ENCODE measurements around the gene CAPN2. TPM values are rescaled to one million over a fixed set of nuclear protein-coding genes. Genes with fewer than 3 reads are reported as not detected.

The CAPN2 gene
- total RNA-seq, 1 donor from 2014 or later = 178 TPM

DNA sequence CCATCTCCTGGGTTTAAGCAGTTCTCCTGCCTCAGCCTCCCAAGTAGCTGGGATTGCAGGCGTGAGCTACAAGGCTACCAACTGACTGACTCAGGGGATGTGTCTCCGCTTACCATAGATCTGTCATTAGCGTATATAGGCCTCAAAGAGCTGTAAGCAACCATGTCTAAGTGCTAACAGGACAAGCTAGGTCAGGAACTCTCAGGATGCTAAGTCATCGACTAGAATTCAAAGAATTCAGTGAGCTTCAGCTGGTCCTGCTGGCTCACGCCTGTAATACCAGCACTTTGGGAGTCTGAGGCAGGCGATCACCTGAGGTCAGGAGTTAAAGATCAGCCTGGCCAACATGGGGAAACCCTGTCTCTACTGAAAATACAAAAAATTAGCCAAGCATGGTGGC is 29.5 kb downstream of the CAPN2 start:
- Histone ChIP-seq H3K36me3 (peaks cover 23 to 28% of the 10 kb centered on the region in 2 donors), H3K9me3 (no peaks in the 10 kb centered on the region), H3K4me3 (no peak overlapping the region), H3K27ac (peak overlapping the region in 1 of 2 donors; percentile 1), H3K4me1 (peaks cover 5 to 37% of the 10 kb centered on the region in 2 donors), H3K27me3 (no peaks in the 10 kb centered on the region)
- TF ChIP-seq, protein P1, sequence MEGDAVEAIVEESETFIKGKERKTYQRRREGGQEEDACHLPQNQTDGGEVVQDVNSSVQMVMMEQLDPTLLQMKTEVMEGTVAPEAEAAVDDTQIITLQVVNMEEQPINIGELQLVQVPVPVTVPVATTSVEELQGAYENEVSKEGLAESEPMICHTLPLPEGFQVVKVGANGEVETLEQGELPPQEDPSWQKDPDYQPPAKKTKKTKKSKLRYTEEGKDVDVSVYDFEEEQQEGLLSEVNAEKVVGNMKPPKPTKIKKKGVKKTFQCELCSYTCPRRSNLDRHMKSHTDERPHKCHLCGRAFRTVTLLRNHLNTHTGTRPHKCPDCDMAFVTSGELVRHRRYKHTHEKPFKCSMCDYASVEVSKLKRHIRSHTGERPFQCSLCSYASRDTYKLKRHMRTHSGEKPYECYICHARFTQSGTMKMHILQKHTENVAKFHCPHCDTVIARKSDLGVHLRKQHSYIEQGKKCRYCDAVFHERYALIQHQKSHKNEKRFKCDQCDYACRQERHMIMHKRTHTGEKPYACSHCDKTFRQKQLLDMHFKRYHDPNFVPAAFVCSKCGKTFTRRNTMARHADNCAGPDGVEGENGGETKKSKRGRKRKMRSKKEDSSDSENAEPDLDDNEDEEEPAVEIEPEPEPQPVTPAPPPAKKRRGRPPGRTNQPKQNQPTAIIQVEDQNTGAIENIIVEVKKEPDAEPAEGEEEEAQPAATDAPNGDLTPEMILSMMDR (IDR thresholded peaks at IDR 0.05) = no peak
- intact Hi-C loops (cut with DNase I) = no loop called here
- no peak for DNase-seq (ENCODE audit: low spot score in 2 of 2)

DNA sequence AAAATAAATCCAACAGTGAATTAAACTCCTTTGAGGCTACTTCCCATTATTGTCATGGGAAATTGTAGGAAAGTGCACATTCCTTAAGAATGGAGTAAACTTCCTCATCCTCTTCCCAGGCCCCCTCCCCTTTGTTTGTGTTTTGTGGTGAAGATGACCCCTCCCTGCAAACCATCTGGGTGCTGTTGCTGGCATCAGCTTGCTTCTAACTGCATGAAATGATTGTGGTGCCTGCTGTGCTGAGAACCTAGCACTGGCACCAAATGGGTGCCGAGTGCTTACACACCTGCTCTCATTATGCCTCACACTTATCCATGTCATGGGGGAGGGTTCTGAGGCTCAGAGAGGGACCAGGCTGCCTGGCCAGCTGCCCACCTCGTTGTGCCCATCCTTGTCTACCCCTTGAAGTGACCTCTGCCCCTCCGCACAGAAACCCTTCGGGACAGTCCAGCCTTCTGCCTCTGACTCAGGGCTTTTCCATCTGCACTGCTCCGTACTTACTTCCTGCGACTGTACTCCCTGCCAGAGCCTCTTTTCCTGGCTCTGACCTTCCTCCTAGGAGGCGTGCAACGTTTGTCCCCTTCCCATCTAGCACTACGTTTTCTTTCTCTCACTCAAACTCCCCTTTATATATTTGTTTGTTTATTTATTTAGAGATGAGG is 30.6 kb downstream of the CAPN2 start:
- DNase-seq (ENCODE audit: low spot score in 2 of 2) = no peak
- H3K36me3 ChIP-seq = peaks cover 32 to 33% of the 10 kb centered on the region in 2 donors
- peaks cover 4 to 31% of the 10 kb centered on the region in 2 donors for H3K4me1 ChIP-seq
- H3K9me3 ChIP-seq = no peaks in the 10 kb centered on the region
- H3K27me3 ChIP-seq = no peaks in the 10 kb centered on the region
- TF ChIP-seq, protein P1 (IDR thresholded peaks at IDR 0.05) = no peak
- H3K4me3 ChIP-seq = no peak overlapping the region
- H3K27ac ChIP-seq = no peak overlapping the region
- intact Hi-C loops (cut with DNase I) = no loop called here

DNA sequence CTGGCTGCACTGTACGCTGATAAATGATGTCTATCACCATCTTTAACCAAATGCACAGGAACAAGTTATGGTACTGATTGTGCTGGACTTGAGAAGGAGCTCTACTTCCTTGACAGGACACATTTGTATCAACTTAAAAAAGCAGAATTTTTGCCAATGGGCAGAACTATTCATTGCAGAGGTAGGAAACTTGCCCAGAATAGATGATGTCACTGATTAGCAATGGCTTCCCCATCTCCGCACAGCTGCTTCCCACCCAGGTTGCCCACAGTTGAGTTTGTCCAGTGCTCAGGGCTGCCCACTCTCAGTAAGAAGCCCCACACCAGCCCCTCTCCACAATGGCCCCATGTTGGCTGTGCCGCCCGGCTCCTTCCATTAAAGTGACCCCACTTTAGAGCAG is 33.4 kb downstream of the CAPN2 start:
- Histone ChIP-seq H3K4me3 (no peak overlapping the region), H3K27me3 (no peaks in the 10 kb centered on the region), H3K9me3 (no peaks in the 10 kb centered on the region), H3K27ac (no peak overlapping the region), H3K36me3 (peaks cover 43 to 46% of the 10 kb centered on the region in 2 donors), H3K4me1 (peaks cover 9 to 21% of the 10 kb centered on the region in 2 donors)
- TF ChIP-seq, protein P1 (IDR thresholded peaks at IDR 0.05) = no peak
- intact Hi-C loops (cut with DNase I) = no loop called here
- DNase-seq (ENCODE audit: low spot score in 2 of 2) = no peak

DNA sequence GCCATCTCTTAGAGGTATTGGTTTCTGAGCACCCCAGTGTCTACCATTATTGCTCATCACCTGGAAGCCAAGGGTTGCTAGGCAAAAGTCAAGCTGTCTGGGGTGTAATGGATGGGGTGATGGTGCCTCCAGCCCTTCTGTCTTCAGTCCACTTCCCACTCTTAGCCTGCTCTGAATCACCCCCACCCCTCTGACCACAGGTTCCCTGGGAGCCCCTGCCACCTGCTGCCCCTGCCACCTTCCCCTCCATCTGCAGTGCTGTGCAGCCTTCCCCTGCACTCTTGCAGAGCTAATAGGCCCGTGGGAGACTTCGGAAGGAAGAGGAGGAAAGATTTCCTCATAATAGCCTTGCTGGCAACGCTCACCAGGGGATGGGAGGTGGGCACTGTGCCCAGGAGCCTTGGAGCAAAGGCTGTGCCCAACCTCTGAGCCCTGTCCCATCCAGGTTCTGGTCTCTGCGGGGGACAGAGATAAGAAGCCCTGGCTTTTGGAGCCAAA is 35.5 kb downstream of the CAPN2 start:
- intact Hi-C loops (cut with DNase I) = no loop called here
- no peaks in the 10 kb centered on the region for H3K9me3 ChIP-seq
- H3K27ac ChIP-seq = peak overlapping the region; percentile 50 to 80
- no peaks in the 10 kb centered on the region for H3K27me3 ChIP-seq
- H3K4me3 ChIP-seq = no peak overlapping the region
- TF ChIP-seq, protein P1 (IDR thresholded peaks at IDR 0.05) = no peak
- no peak for DNase-seq (ENCODE audit: low spot score in 2 of 2)
- H3K36me3 ChIP-seq = peaks cover 65 to 66% of the 10 kb centered on the region in 2 donors
- H3K4me1 ChIP-seq = peaks cover 9 to 21% of the 10 kb centered on the region in 2 donors

DNA sequence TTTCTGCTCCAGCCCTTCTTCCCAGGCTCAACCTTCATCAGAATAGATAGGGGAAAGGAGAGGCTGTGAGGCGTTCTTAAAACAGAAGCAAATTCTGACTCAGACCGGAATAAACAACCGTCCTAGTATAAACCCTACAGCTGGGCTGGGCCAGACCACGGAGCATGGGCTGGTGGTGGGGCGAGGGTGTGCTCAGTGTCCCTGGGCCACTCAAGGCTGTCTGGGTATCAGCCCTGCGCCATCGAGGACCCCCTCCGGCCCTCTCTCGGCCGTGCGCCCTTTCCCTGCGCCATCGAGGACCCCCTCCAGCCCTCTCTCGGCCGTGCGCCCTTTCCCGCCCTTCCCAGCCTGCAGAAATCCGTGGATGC is 36.0 kb downstream of the CAPN2 start:
- Histone ChIP-seq H3K4me3 (peak overlapping the region; percentile 43 to 61), H3K36me3 (peaks cover 66 to 69% of the 10 kb centered on the region in 2 donors)

More for the DNA sequence above, 36.0 kb downstream of the CAPN2 start:
- no peaks in the 10 kb centered on the region for H3K9me3 ChIP-seq
- TF ChIP-seq, protein P1 (IDR thresholded peaks at IDR 0.05) = no peak
- no peak for DNase-seq (ENCODE audit: low spot score in 2 of 2)
- intact Hi-C loops (cut with DNase I) = no loop called here
- H3K27me3 ChIP-seq = no peaks in the 10 kb centered on the region
- peak overlapping the region; percentile 50 to 80 for H3K27ac ChIP-seq
- H3K4me1 ChIP-seq = peaks cover 9 to 21% of the 10 kb centered on the region in 2 donors

Data from ascending aorta (tissue), 2 donors.